K562 (cell line): ENCODE measurements around the gene SGMS1. TPM values are rescaled to one million over a fixed set of nuclear protein-coding genes. Genes with fewer than 3 reads are reported as not detected.

Source experiments
- ATAC-seq: fragments of 200-7000 bp; cut with Tn5 transposase; 3 replicates; pipeline ENCODE4 v1.9.1; 2020; ENCODE audit warnings: moderate library complexity
- BruUV-seq: library from RNA; stranded (reverse); fragments of 400-500 nt; replicated peaks from 2 replicates; lab custom pipeline; 2021; lab: Mats Ljungman, UMichigan
- CTCF ChIA-PET: fragments of 300-600 bp; formaldehyde crosslinking; extraction: SDS; loops from one replicate; lab custom pipeline; 2021; ENCODE audit warnings: low intra/inter-chr PET ratio; lab: Yijun Ruan, JAX
- POLR2A ChIA-PET: fragments of 300-600, 350-650 bp; sonication (Branson Sonifier 250); formaldehyde crosslinking; extraction: SDS; loops from one replicate; lab custom pipeline; 2021; ENCODE audit warnings: antibody characterized with exemption, inconsistent platforms; lab: Yijun Ruan, JAX
- DNase-seq, 4 experiments: peaks; one replicate each; pipeline versions ENCODE4 v3.0.0 to v3.0.0-alpha.2; 2011 to 2018; ENCODE audit warnings: low spot score in 3 of 4, mixed read lengths in 3 of 4; ENCODE audit errors: extremely low read depth in 1 of 4
- FAIRE-seq: peaks from 2 replicates; lab custom pipeline; 2011; peaks lifted over from hg19 to GRCh38; lab: Jason Lieb, UNC
- H2AFZ ChIP-seq: 2 replicates; pipeline ENCODE4 v1.6.0; 2011; ENCODE audit warnings: low read depth, low read length, control low read depth, inconsistent platforms
- H3K27ac ChIP-seq: fragments of 200-600 bp; 3 replicates; pipeline ENCODE4 v1.8.0; 2011; ENCODE audit warnings: low read depth, mild to moderate bottlenecking, control low read depth, inconsistent platforms, low read length, moderate library complexity, mixed read lengths; ENCODE audit errors: extremely low read depth
- H3K27me3 ChIP-seq, 2 experiments: fragments of 300-600 bp in 1 of 2; 2 replicates in 1 of 2; 3 replicates in 1 of 2; pipeline versions ENCODE4 v1.6.0 to v1.8.0; 2011; ENCODE audit warnings: inconsistent platforms in 2 of 2, low read length in 2 of 2, mild to moderate bottlenecking in 1 of 2, mixed read lengths in 1 of 2, moderate library complexity in 1 of 2; ENCODE audit not compliant: control insufficient read depth in 2 of 2, insufficient read depth in 2 of 2
- H3K36me3 ChIP-seq: fragments of 300-600 bp; 3 replicates; pipeline ENCODE4 v1.8.0; 2011; ENCODE audit warnings: mild to moderate bottlenecking, low read length, inconsistent platforms; ENCODE audit not compliant: control insufficient read depth, insufficient read depth
- H3K4me1 ChIP-seq, 2 experiments: fragments of 200-600 bp in 1 of 2; replicated peaks in 1 of 2; 2 replicates in 1 of 2; 3 replicates in 1 of 2; pipeline versions ENCODE4 v1.5.1 to v1.8.0; 2011; ENCODE audit warnings: inconsistent platforms in 2 of 2, low read length in 2 of 2, mild to moderate bottlenecking in 1 of 2, mixed read lengths in 1 of 2, moderate library complexity in 1 of 2; ENCODE audit not compliant: control insufficient read depth in 2 of 2, insufficient read depth in 2 of 2
- H3K4me2 ChIP-seq: 2 replicates; pipeline ENCODE4 v1.6.1; 2011; ENCODE audit warnings: low read length, control low read depth, inconsistent platforms, mixed read lengths; ENCODE audit not compliant: insufficient read depth
- H3K4me3 ChIP-seq: fragments of 200-600 bp; sonication (generic), shearing (Covaris generic); 2 replicates; pipeline ENCODE4 v1.5.1; 2016; ENCODE audit warnings: control low read depth, inconsistent platforms
- H3K79me2 ChIP-seq: fragments of 200-600 bp; 3 replicates; pipeline ENCODE4 v1.8.0; 2011; ENCODE audit warnings: low read length, inconsistent platforms; ENCODE audit not compliant: control insufficient read depth, insufficient read depth
- H3K9ac ChIP-seq, 2 experiments: 2 replicates each; pipeline versions ENCODE4 v1.6.0 to v1.6.1; 2011; ENCODE audit warnings: low read depth in 2 of 2, low read length in 2 of 2, control low read depth in 1 of 2, inconsistent platforms in 1 of 2, mild to moderate bottlenecking in 1 of 2, mixed read lengths in 1 of 2; ENCODE audit not compliant: insufficient read depth in 1 of 2
- H3K9me1 ChIP-seq: one replicate; pipeline ENCODE4 v1.6.0; 2011; ENCODE audit warnings: inconsistent platforms, mild to moderate bottlenecking, low read length, moderate library complexity; ENCODE audit not compliant: control insufficient read depth, insufficient read depth
- H3K9me3 ChIP-seq: replicated peaks from 2 replicates; pipeline ENCODE4 v1.5.1; 2011; ENCODE audit warnings: low read depth, low read length, inconsistent platforms; ENCODE audit not compliant: control insufficient read depth, insufficient read depth
- H4K20me1 ChIP-seq: replicated peaks from 2 replicates; pipeline ENCODE4 v1.6.1; 2011; ENCODE audit warnings: low read length, inconsistent platforms, mixed read lengths; ENCODE audit not compliant: control insufficient read depth, insufficient read depth
- AFF4 ChIP-seq: sonication (generic); formaldehyde crosslinking; IDR thresholded peaks from 2 replicates; pipeline ENCODE4 v1.8.0; 2023; ENCODE audit warnings: mild to moderate bottlenecking, missing genetic modification reagents
- ATF3 ChIP-seq, 2 experiments: fragments of 450-650 bp in 1 of 2; sonication (generic) in 1 of 2; formaldehyde crosslinking in 1 of 2; IDR thresholded peaks in 1 of 2; conservative IDR thresholded peaks in 1 of 2; 2 replicates each; pipeline versions ENCODE4 v1.6.1 to v1.8.1; 2016 to 2023; ENCODE audit warnings: mild to moderate bottlenecking in 2 of 2, moderate library complexity in 2 of 2, inconsistent platforms in 1 of 2, missing genetic modification reagents in 1 of 2
- ATF7 ChIP-seq: fragments of 450-650 bp; IDR thresholded peaks from 2 replicates; pipeline ENCODE4 v1.7.1; 2014; ENCODE audit warnings: mild to moderate bottlenecking, moderate library complexity
- ETV5 ChIP-seq: sonication (generic); formaldehyde crosslinking; IDR thresholded peaks from 2 replicates; pipeline ENCODE4 v1.4.0; 2020; ENCODE audit warnings: low read depth, mild to moderate bottlenecking, missing genetic modification reagents
- HMBOX1 ChIP-seq: sonication (generic); IDR thresholded peaks from 2 replicates; pipeline ENCODE4 v1.6.1; 2016
- ZNF316 ChIP-seq: fragments of 450-650 bp; IDR thresholded peaks from 2 replicates; pipeline ENCODE4 v1.6.1; 2016
- WGBS: fragments of 100-300 bp; shearing (Covaris generic); methylation state at CpG from one replicate; pipeline ENCODE4 v1.1.6; 2016; ENCODE audit warnings: low coverage, mixed read lengths; ENCODE audit not compliant: insufficient coverage; ENCODE audit errors: missing lambda C conversion rate; 5-methylcytosine and 5-hydroxymethylcytosine counted together
- in situ Hi-C: fragments of 300-500 bp; cut with MboI; formaldehyde crosslinking; loops from 4 replicates; pipeline ENCODE4 v1.15.0; 2018; ENCODE audit warnings: inconsistent platforms, mixed read lengths
- intact Hi-C: fragments of 100-400 bp; cut with micrococcal nuclease; formaldehyde crosslinking; loops from 2 replicates; pipeline ENCODE4 v1.14.2; 2022
- polyA plus RNA-seq, 8 experiments: library from polyadenylated mRNA; depleted of rRNA in 4 of 8; stranded (reverse) in 5 of 8; unstranded in 3 of 8; fragments of >200 nt; fragmentation: Nextera tagmentation in 2 of 8; fragmentation: Illumina TruSeq in 1 of 8; extraction: Ambion mirVana in 2 of 8; extraction: Trizol in 1 of 8; gene quantifications; 2 replicates each; pipeline versions ENCODE4 v1.2.1 to v1.2.3, GENCODE V29; 2011 to 2014; ENCODE audit warnings: inconsistent platforms in 1 of 8, missing spikeins in 1 of 8
- total RNA-seq, 7 experiments: library from RNA; depleted of rRNA in 6 of 7; stranded (reverse); fragments of >200 nt in 6 of 7; fragmentation: Illumina TruSeq in 2 of 7; extraction: Trizol in 2 of 7; gene quantifications; 2 replicates each; pipeline versions ENCODE4 v1.2.1 to v1.2.3, GENCODE V29; 2011 to 2021; ENCODE audit warnings: low replicate concordance in 1 of 7

Gene SGMS1
- total and polyA plus RNA-seq, 9 of the 15 experiments (the other 6 are each of a cell fraction or from before 2014, with no cell fraction given) = 22.6 to 232 (median 82.2) TPM

- peaks cover 22% of the 10 kb centered on the region for H4K20me1 ChIP-seq
- H3K27ac ChIP-seq = no peak overlapping the region
- in situ Hi-C loops = no loop called here
- intact Hi-C loops = no loop called here
- peaks cover 100% of the 10 kb centered on the region for H3K79me2 ChIP-seq
- POLR2A ChIA-PET = interaction anchor here (0.7 to 2.6 kb wide), 7 partner anchors 8 to 85 kb away, joined by 3 to 8 read pairs (median 4); no protein-coding TSS in a partner anchor
- TF ChIP-seq ETV5 (CRISPR knock-in tag) (no peak), HMBOX1 (no peak), ATF3 (IDR thresholded peaks at IDR 0.05) (peak; percentile 85), ATF3 (CRISPR knock-in tag; conservative IDR thresholded peaks at IDR 0.05) (no peak), AFF4 (CRISPR knock-in tag) (no peak), ATF7 (peak; percentile 43; the same call in 1 of the 2 replicates), ZNF316 (peak; percentile 34; the same call in 1 of the 2 replicates)
- TF ChIP-seq, all 486 proteins: peak for 3
- FAIRE-seq = no peak
- Histone ChIP-seq H3K9ac (no peak overlapping the region), H3K4me3 (no peak overlapping the region), H3K27me3 (no peaks in the 10 kb centered on the region), H3K9me1 (peaks cover 4% of the 10 kb centered on the region), H3K4me2 (no peak overlapping the region), H3K36me3 (peaks cover 7% of the 10 kb centered on the region; the same call in 2 of the 3 replicates), H3K4me1 (peaks cover 7 to 21% of the 10 kb centered on the region in 2 experiments; a peak in 4 of 5 replicates), H3K9me3 (no peaks in the 10 kb centered on the region), H2AFZ (no peak overlapping the region)
- peak; percentile 16; the same call in 2 of the 3 replicates for ATAC-seq
- WGBS = 34% methylated on average over 2 of the region's 2 CpGs
- no TSS peak for BruUV-seq
- CTCF ChIA-PET = interaction anchor here (0.6 kb wide), 1 partner anchor 12 kb away, joined by 3 read pairs; no protein-coding TSS in a partner anchor
- no peak for DNase-seq
Measured at GRCh38 chr10:50613150-50613549, 10.6 kb downstream of the SGMS1 start.
